Trophoblast cell (in vitro differentiated cells and primary cell): ENCODE data around the gene SCAANT1.

Experiments
- DNase-seq, 2 donors: peaks; one replicate each; pipeline ENCODE4 v3.0.0-alpha.2; 2016
- H2AFZ ChIP-seq: 2 replicates; pipeline ENCODE4 v1.6.1; 2013; ENCODE audit warnings: low read length, moderate library complexity, mild to moderate bottlenecking; ENCODE audit not compliant: insufficient read depth, poor library complexity
- H2AK5ac ChIP-seq: 2 replicates; pipeline ENCODE4 v1.6.1; 2013; ENCODE audit warnings: mild to moderate bottlenecking, low read length
- H2BK120ac ChIP-seq: 2 replicates; pipeline ENCODE4 v1.6.1; 2013; ENCODE audit warnings: low read length, mild to moderate bottlenecking, moderate library complexity; ENCODE audit not compliant: insufficient read depth, poor library complexity
- H2BK12ac ChIP-seq: 2 replicates; pipeline ENCODE4 v1.6.1; 2013; ENCODE audit warnings: mild to moderate bottlenecking, low read length, moderate library complexity
- H2BK5ac ChIP-seq: 2 replicates; pipeline ENCODE4 v1.6.1; 2013; ENCODE audit warnings: low read length, low read depth, moderate library complexity, mild to moderate bottlenecking; ENCODE audit not compliant: poor library complexity
- H3K14ac ChIP-seq: 2 replicates; pipeline ENCODE4 v1.6.1; 2013; ENCODE audit warnings: mild to moderate bottlenecking, low read length
- H3K18ac ChIP-seq: 2 replicates; pipeline ENCODE4 v1.6.1; 2013; ENCODE audit warnings: mild to moderate bottlenecking, low read length
- H3K23ac ChIP-seq: 2 replicates; pipeline ENCODE4 v1.6.1; 2013; ENCODE audit warnings: low read length
- H3K27ac ChIP-seq: 2 replicates; pipeline ENCODE4 v1.5.1; 2013; ENCODE audit warnings: low read depth, mild to moderate bottlenecking, inconsistent platforms, low read length, moderate library complexity
- H3K27me3 ChIP-seq: 2 replicates; pipeline ENCODE4 v1.6.1; 2013; ENCODE audit warnings: inconsistent platforms, mild to moderate bottlenecking, low read length, moderate library complexity; ENCODE audit not compliant: insufficient read depth
- H3K36me3 ChIP-seq, 2 experiments: 1 replicate in 1 of 2; 2 replicates in 1 of 2; pipeline ENCODE4 v1.6.1; 2013; ENCODE audit warnings: low read length in 2 of 2, mild to moderate bottlenecking in 2 of 2, moderate library complexity in 1 of 2; ENCODE audit not compliant: insufficient read depth in 2 of 2, control insufficient read depth in 1 of 2
- H3K4ac ChIP-seq: 2 replicates; pipeline ENCODE4 v1.6.1; 2013; ENCODE audit warnings: low read depth, mild to moderate bottlenecking, low read length, moderate library complexity
- H3K4me1 ChIP-seq, 2 experiments: 1 replicate in 1 of 2; 2 replicates in 1 of 2; pipeline ENCODE4 v1.6.1; 2013; ENCODE audit warnings: low read length in 2 of 2, mild to moderate bottlenecking in 2 of 2, moderate library complexity in 1 of 2; ENCODE audit not compliant: insufficient read depth in 2 of 2, control insufficient read depth in 1 of 2
- H3K4me2 ChIP-seq: 2 replicates; pipeline ENCODE4 v1.6.1; 2013; ENCODE audit warnings: inconsistent platforms, mild to moderate bottlenecking, low read length, moderate library complexity
- H3K4me3 ChIP-seq: 2 replicates; pipeline ENCODE4 v1.5.1; 2013; ENCODE audit warnings: mild to moderate bottlenecking, low read depth, low read length, inconsistent platforms
- H3K79me1 ChIP-seq: one replicate; pipeline ENCODE4 v1.6.1; 2013; ENCODE audit warnings: low read length
- H3K79me2 ChIP-seq: 2 replicates; pipeline ENCODE4 v1.6.1; 2013; ENCODE audit warnings: low read length, mild to moderate bottlenecking; ENCODE audit not compliant: control insufficient read depth, insufficient read depth, poor library complexity
- H3K9ac ChIP-seq: 2 replicates; pipeline ENCODE4 v1.6.1; 2013; ENCODE audit warnings: mild to moderate bottlenecking, low read length
- H3K9me3 ChIP-seq: 2 replicates; pipeline ENCODE4 v1.6.1; 2013; ENCODE audit warnings: low read depth, mild to moderate bottlenecking, control low read depth, inconsistent platforms, low read length; ENCODE audit not compliant: insufficient read depth
- H4K12ac ChIP-seq: 2 replicates; pipeline ENCODE4 v1.6.1; 2013; ENCODE audit warnings: low read depth, mild to moderate bottlenecking, low read length, moderate library complexity
- H4K8ac ChIP-seq: 2 replicates; pipeline ENCODE4 v1.6.1; 2013; ENCODE audit warnings: low read depth, mild to moderate bottlenecking, low read length, moderate library complexity
- H4K91ac ChIP-seq: one replicate; pipeline ENCODE4 v1.6.1; 2013; ENCODE audit warnings: low read depth, mild to moderate bottlenecking, low read length, moderate library complexity
- WGBS: extraction: QIAGEN DNeasy Blood & Tissue Kit; methylation state at CpG from one replicate; pipeline ENCODE4 v1.1.7; 2013; ENCODE audit warnings: missing lambda C conversion rate; ENCODE audit not compliant: insufficient read length, insufficient coverage; ENCODE audit errors: extremely low coverage; 5-methylcytosine and 5-hydroxymethylcytosine counted together

SCAANT1 gene

GRCh38 chr3:63864008-63864964, 47.9 kb downstream of the SCAANT1 start:
- H3K9ac ChIP-seq = peak overlapping the region; percentile 89
- H3K18ac ChIP-seq = peak overlapping the region; percentile 85
- peaks cover 1 to 2% of the 10 kb centered on the region in 2 experiments for H3K36me3 ChIP-seq
- peak overlapping the region; percentile 12 for H2AFZ ChIP-seq
- peaks cover 18% of the 10 kb centered on the region for H3K79me2 ChIP-seq
- peak overlapping the region; percentile 84 for H3K4me2 ChIP-seq
- H3K27me3 ChIP-seq = no peaks in the 10 kb centered on the region
- H3K4me3 ChIP-seq = peak overlapping the region; percentile 94
- peak overlapping the region; percentile 69 for H4K12ac ChIP-seq
- WGBS = no CpG with 5 or more reads among the region's 93 CpGs
- peaks cover 5 to 7% of the 10 kb centered on the region in 2 experiments for H3K4me1 ChIP-seq
- peak overlapping the region; percentile 92 for H3K4ac ChIP-seq
- H2BK120ac ChIP-seq = peak overlapping the region; percentile 71
- peaks cover 13% of the 10 kb centered on the region for H3K79me1 ChIP-seq
- H4K91ac ChIP-seq = peak overlapping the region; percentile 95
- peak overlapping the region; percentile 85 for H4K8ac ChIP-seq
- no peak overlapping the region for H2BK12ac ChIP-seq
- no peak overlapping the region for H3K23ac ChIP-seq
- peak overlapping the region; percentile 79 for H3K14ac ChIP-seq
- H2AK5ac ChIP-seq = no peak overlapping the region
- H3K9me3 ChIP-seq = no peaks in the 10 kb centered on the region
- H3K27ac ChIP-seq = peak overlapping the region; percentile 74
- H2BK5ac ChIP-seq = peak overlapping the region; percentile 84
- DNase-seq = peak; percentile 35 to 50

- H3K27ac ChIP-seq = peak within 1 kb of the TSS; percentile 74
- peaks cover 13% of the 10 kb centered on the region for H3K79me1 ChIP-seq
- H4K8ac ChIP-seq = peak within 1 kb of the TSS; percentile 100
- H2BK120ac ChIP-seq = peak within 1 kb of the TSS; percentile 96
- peak within 1 kb of the TSS; percentile 94 for H3K4me3 ChIP-seq
- H3K14ac ChIP-seq = peak within 1 kb of the TSS; percentile 100
- peak within 1 kb of the TSS; percentile 100 for H3K4ac ChIP-seq
- H2BK12ac ChIP-seq = peak within 1 kb of the TSS; percentile 30
- no CpG with 5 or more reads among the region's 98 CpGs for WGBS
- peak within 1 kb of the TSS; percentile 82 for H2AFZ ChIP-seq
- peak; percentile 52 to 68 for DNase-seq
- peaks cover 18% of the 10 kb centered on the region for H3K79me2 ChIP-seq
- peaks cover 1 to 2% of the 10 kb centered on the region in 2 experiments for H3K36me3 ChIP-seq
- no peaks in the 10 kb centered on the region for H3K27me3 ChIP-seq
- H3K23ac ChIP-seq = no peak within 1 kb of the TSS
- H3K9me3 ChIP-seq = no peaks in the 10 kb centered on the region
- peak within 1 kb of the TSS; percentile 100 for H3K18ac ChIP-seq
- H3K9ac ChIP-seq = peak within 1 kb of the TSS; percentile 91
- H3K4me1 ChIP-seq = peaks cover 5 to 7% of the 10 kb centered on the region in 2 experiments
- H2AK5ac ChIP-seq = peak within 1 kb of the TSS; percentile 98
- H4K91ac ChIP-seq = peak within 1 kb of the TSS; percentile 99
- H4K12ac ChIP-seq = peak within 1 kb of the TSS; percentile 89
- H3K4me2 ChIP-seq = peak within 1 kb of the TSS; percentile 84
- H2BK5ac ChIP-seq = peak within 1 kb of the TSS; percentile 89
Measured at GRCh38 chr3:63863150-63864007, 48.8 kb downstream of the SCAANT1 start, which contains the start of the genes ATXN7 and THOC7. TSS of gene ATXN7 (plus strand) at chr3:63863867. CDS start at chr3:63912599, 48,732 bp downstream. TSS of gene THOC7 (minus strand) at chr3:63863805. CDS start at chr3:63863790, 15 bp downstream.

GRCh38 chr3:63862804-63863149, 49.4 kb downstream of the SCAANT1 start:
- H3K9ac ChIP-seq = peak overlapping the region; percentile 91
- H3K4ac ChIP-seq = peak overlapping the region; percentile 100
- peaks cover 1 to 2% of the 10 kb centered on the region in 2 experiments for H3K36me3 ChIP-seq
- peaks cover 5 to 7% of the 10 kb centered on the region in 2 experiments for H3K4me1 ChIP-seq
- peaks cover 13% of the 10 kb centered on the region for H3K79me1 ChIP-seq
- H3K27ac ChIP-seq = no peak overlapping the region
- H3K4me3 ChIP-seq = peak overlapping the region; percentile 85
- peak overlapping the region; percentile 82 for H2AFZ ChIP-seq
- peak overlapping the region; percentile 100 for H3K18ac ChIP-seq
- no peaks in the 10 kb centered on the region for H3K27me3 ChIP-seq
- H3K14ac ChIP-seq = peak overlapping the region; percentile 100
- peaks cover 18% of the 10 kb centered on the region for H3K79me2 ChIP-seq
- H2BK120ac ChIP-seq = peak overlapping the region; percentile 96
- WGBS = 100% methylated on average over 2 of the region's 5 CpGs
- no peak overlapping the region for H3K23ac ChIP-seq
- DNase-seq = no peak
- H2BK12ac ChIP-seq = peak overlapping the region; percentile 30
- H2AK5ac ChIP-seq = peak overlapping the region; percentile 98
- peak overlapping the region; percentile 89 for H2BK5ac ChIP-seq
- no peaks in the 10 kb centered on the region for H3K9me3 ChIP-seq
- H3K4me2 ChIP-seq = peak overlapping the region; percentile 81
- peak overlapping the region; percentile 100 for H4K8ac ChIP-seq
- H4K91ac ChIP-seq = peak overlapping the region; percentile 99
- peak overlapping the region; percentile 89 for H4K12ac ChIP-seq
